Measurements from ENCODE around the gene METTL15. TPM values are rescaled to one million over a fixed set of nuclear protein-coding genes. Genes with fewer than 3 reads are reported as not detected.

Gene METTL15
- total RNA-seq, 1 experiment from 2014 or later, result 31.3 TPM

GRCh38 chr11:28169816-28170215 lies 61.6 kb downstream of the METTL15 start:
- ChIA-PET CTCF (no interaction called here), POLR2A (ENCODE audit: low non-redundant PET) (interaction anchor here (0.6 kb wide), 1 partner anchor 66 kb away, joined by 3 read pairs; no protein-coding TSS in a partner anchor)
- intact Hi-C loops (cut with micrococcal nuclease; ENCODE audit: unreplicated experiment), result no loop called here
- Histone ChIP-seq H3K4me1 (ENCODE audit: insufficient read depth, low read length, poor library complexity, severe bottlenecking) (no peaks in the 10 kb centered on the region), H3K27me3 (replicated peaks; ENCODE audit: insufficient read depth, low read depth, low read length, poor library complexity) (no peaks in the 10 kb centered on the region), H3K4me3 (ENCODE audit: low read depth, low read length, poor library complexity, severe bottlenecking) (no peak overlapping the region), H3K9me3 (ENCODE audit: low read depth, low read length, poor library complexity, severe bottlenecking) (peaks cover 17% of the 10 kb centered on the region), H3K36me3 (ENCODE audit: insufficient read depth, low read length, poor library complexity, severe bottlenecking) (no peaks in the 10 kb centered on the region), H3K27ac (ENCODE audit: low read depth, low read length, poor library complexity, severe bottlenecking) (no peak overlapping the region)
- no TSS peak for BruUV-seq (replicated peaks)
- no peak for DNase-seq (ENCODE audit: low spot score)
- TF ChIP-seq EZH2 (IDR thresholded peaks at IDR 0.05; ENCODE audit: borderline replicate concordance, low read depth, low read length, poor library complexity, severe bottlenecking) (no peak), CTCF (conservative IDR thresholded peaks at IDR 0.05; ENCODE audit: low read depth, low read length) (no peak)

- no peak overlapping the region for H3K4me3 ChIP-seq (ENCODE audit: low read depth, low read length, poor library complexity, severe bottlenecking)
- no peaks in the 10 kb centered on the region for H3K36me3 ChIP-seq (ENCODE audit: insufficient read depth, low read length, poor library complexity, severe bottlenecking)
- no peaks in the 10 kb centered on the region for H3K4me1 ChIP-seq (ENCODE audit: insufficient read depth, low read length, poor library complexity, severe bottlenecking)
- BruUV-seq (replicated peaks), result no TSS peak
- H3K27me3 ChIP-seq (replicated peaks; ENCODE audit: insufficient read depth, low read depth, low read length, poor library complexity), result no peaks in the 10 kb centered on the region
- POLR2A ChIA-PET (ENCODE audit: low non-redundant PET), result no interaction called here
- TF ChIP-seq EZH2 (IDR thresholded peaks at IDR 0.05; ENCODE audit: borderline replicate concordance, low read depth, low read length, poor library complexity, severe bottlenecking), result no peak
- TF ChIP-seq CTCF (conservative IDR thresholded peaks at IDR 0.05; ENCODE audit: low read depth, low read length), result no peak
- CTCF ChIA-PET, result no interaction called here
- intact Hi-C loops (cut with micrococcal nuclease; ENCODE audit: unreplicated experiment), result no loop called here
- no peak for DNase-seq (ENCODE audit: low spot score)
- H3K27ac ChIP-seq (ENCODE audit: low read depth, low read length, poor library complexity, severe bottlenecking), result no peak overlapping the region
- H3K9me3 ChIP-seq (ENCODE audit: low read depth, low read length, poor library complexity, severe bottlenecking), result peaks cover 13% of the 10 kb centered on the region
Observed at GRCh38 chr11:28170759-28171158, 62.6 kb downstream of the METTL15 start.

- intact Hi-C loops (cut with micrococcal nuclease; ENCODE audit: unreplicated experiment), result no loop called here
- H3K27ac ChIP-seq (ENCODE audit: low read depth, low read length, poor library complexity, severe bottlenecking), result no peak overlapping the region
- H3K27me3 ChIP-seq (replicated peaks; ENCODE audit: insufficient read depth, low read depth, low read length, poor library complexity), result no peaks in the 10 kb centered on the region
- ChIA-PET POLR2A (ENCODE audit: low non-redundant PET) (no interaction called here), CTCF (no interaction called here)
- no peaks in the 10 kb centered on the region for H3K36me3 ChIP-seq (ENCODE audit: insufficient read depth, low read length, poor library complexity, severe bottlenecking)
- no peaks in the 10 kb centered on the region for H3K4me1 ChIP-seq (ENCODE audit: insufficient read depth, low read length, poor library complexity, severe bottlenecking)
- no peak overlapping the region for H3K4me3 ChIP-seq (ENCODE audit: low read depth, low read length, poor library complexity, severe bottlenecking)
- no TSS peak for BruUV-seq (replicated peaks)
- no peak for TF ChIP-seq EZH2 (IDR thresholded peaks at IDR 0.05; ENCODE audit: borderline replicate concordance, low read depth, low read length, poor library complexity, severe bottlenecking)
- TF ChIP-seq CTCF (conservative IDR thresholded peaks at IDR 0.05; ENCODE audit: low read depth, low read length), result no peak
- peaks cover 9% of the 10 kb centered on the region for H3K9me3 ChIP-seq (ENCODE audit: low read depth, low read length, poor library complexity, severe bottlenecking)
- DNase-seq (ENCODE audit: low spot score), result no peak
Observed at GRCh38 chr11:28176351-28176750, 68.2 kb downstream of the METTL15 start.
